ENCODE measurements around the gene RHOH. TPM values are rescaled to one million over a fixed set of nuclear protein-coding genes. Genes with fewer than 3 reads are reported as not detected.

RHOH gene
- total RNA-seq, 1 donor from 2014 or later, result 1.0 TPM

- Histone ChIP-seq H3K4me3 (ENCODE audit: low read length in 3 of 3) (no peak overlapping the region), H3K27ac (ENCODE audit: low read depth, low read length) (no peak overlapping the region)
Measured at GRCh38 chr4:40202474-40202873, 5.6 kb downstream of the RHOH start.

GRCh38 chr4:40204507-40205258, 7.9 kb downstream of the RHOH start:
- Histone ChIP-seq H3K27ac (ENCODE audit: low read depth, low read length) (no peak overlapping the region), H3K27me3 (ENCODE audit: control insufficient read depth in 3 of 3, insufficient read depth in 3 of 3, low read length in 3 of 3) (peaks cover 0 to 3% (median 0%) of the 10 kb centered on the region in 3 donors), H3K4me1 (ENCODE audit: control insufficient read depth in 3 of 3, insufficient read depth in 3 of 3, low read length in 3 of 3) (no peaks in the 10 kb centered on the region), H3K36me3 (ENCODE audit: control insufficient read depth in 3 of 3, insufficient read depth in 3 of 3, low read length in 3 of 3) (no peaks in the 10 kb centered on the region), H3K9ac (ENCODE audit: low read depth in 1 of 3, low read length in 3 of 3) (no peak overlapping the region), H3K9me3 (ENCODE audit: control insufficient read depth in 3 of 3, low read length in 3 of 3) (no peaks in the 10 kb centered on the region), H3K4me3 (ENCODE audit: low read length in 3 of 3) (no peak overlapping the region)

More at GRCh38 chr4:40202474-40202873, 5.6 kb downstream of the RHOH start:
- Histone ChIP-seq H3K4me1 (ENCODE audit: control insufficient read depth in 3 of 3, insufficient read depth in 3 of 3, low read length in 3 of 3) (no peaks in the 10 kb centered on the region), H3K9ac (ENCODE audit: low read depth in 1 of 3, low read length in 3 of 3) (no peak overlapping the region), H3K27me3 (ENCODE audit: control insufficient read depth in 3 of 3, insufficient read depth in 3 of 3, low read length in 3 of 3) (peaks cover 3 to 6% (median 4%) of the 10 kb centered on the region in 3 donors), H3K9me3 (ENCODE audit: control insufficient read depth in 3 of 3, low read length in 3 of 3) (no peaks in the 10 kb centered on the region), H3K36me3 (ENCODE audit: control insufficient read depth in 3 of 3, insufficient read depth in 3 of 3, low read length in 3 of 3) (no peaks in the 10 kb centered on the region)

- H3K9me3 ChIP-seq (ENCODE audit: control insufficient read depth in 3 of 3, low read length in 3 of 3), result no peaks in the 10 kb centered on the region
- H3K27ac ChIP-seq (ENCODE audit: low read depth, low read length), result no peak overlapping the region
- H3K4me1 ChIP-seq (ENCODE audit: control insufficient read depth in 3 of 3, insufficient read depth in 3 of 3, low read length in 3 of 3), result no peaks in the 10 kb centered on the region
- H3K9ac ChIP-seq (ENCODE audit: low read depth in 1 of 3, low read length in 3 of 3), result no peak overlapping the region
- no peaks in the 10 kb centered on the region for H3K36me3 ChIP-seq (ENCODE audit: control insufficient read depth in 3 of 3, insufficient read depth in 3 of 3, low read length in 3 of 3)
- H3K27me3 ChIP-seq (ENCODE audit: control insufficient read depth in 3 of 3, insufficient read depth in 3 of 3, low read length in 3 of 3), result no peaks in the 10 kb centered on the region
- H3K4me3 ChIP-seq (ENCODE audit: low read length in 3 of 3), result no peak overlapping the region
Measured at GRCh38 chr4:40205259-40206198, 8.7 kb downstream of the RHOH start.

GRCh38 chr4:40206426-40206825, 9.6 kb downstream of the RHOH start:
- Histone ChIP-seq H3K9ac (ENCODE audit: low read depth in 1 of 3, low read length in 3 of 3) (no peak overlapping the region), H3K36me3 (ENCODE audit: control insufficient read depth in 3 of 3, insufficient read depth in 3 of 3, low read length in 3 of 3) (no peaks in the 10 kb centered on the region), H3K9me3 (ENCODE audit: control insufficient read depth in 3 of 3, low read length in 3 of 3) (no peaks in the 10 kb centered on the region), H3K27me3 (ENCODE audit: control insufficient read depth in 3 of 3, insufficient read depth in 3 of 3, low read length in 3 of 3) (no peaks in the 10 kb centered on the region), H3K4me3 (ENCODE audit: low read length in 3 of 3) (no peak overlapping the region), H3K4me1 (ENCODE audit: control insufficient read depth in 3 of 3, insufficient read depth in 3 of 3, low read length in 3 of 3) (no peaks in the 10 kb centered on the region), H3K27ac (ENCODE audit: low read depth, low read length) (no peak overlapping the region)

- Histone ChIP-seq H3K9ac (ENCODE audit: low read depth in 1 of 3, low read length in 3 of 3) (no peak overlapping the region), H3K9me3 (ENCODE audit: control insufficient read depth in 3 of 3, low read length in 3 of 3) (no peaks in the 10 kb centered on the region), H3K27me3 (ENCODE audit: control insufficient read depth in 3 of 3, insufficient read depth in 3 of 3, low read length in 3 of 3) (no peaks in the 10 kb centered on the region), H3K27ac (ENCODE audit: low read depth, low read length) (no peak overlapping the region), H3K4me3 (ENCODE audit: low read length in 3 of 3) (no peak overlapping the region), H3K4me1 (ENCODE audit: control insufficient read depth in 3 of 3, insufficient read depth in 3 of 3, low read length in 3 of 3) (no peaks in the 10 kb centered on the region), H3K36me3 (ENCODE audit: control insufficient read depth in 3 of 3, insufficient read depth in 3 of 3, low read length in 3 of 3) (no peaks in the 10 kb centered on the region)
Measured at GRCh38 chr4:40209401-40209800, 12.6 kb downstream of the RHOH start.

- no peaks in the 10 kb centered on the region for H3K9me3 ChIP-seq (ENCODE audit: control insufficient read depth in 3 of 3, low read length in 3 of 3)
- H3K27me3 ChIP-seq (ENCODE audit: control insufficient read depth in 3 of 3, insufficient read depth in 3 of 3, low read length in 3 of 3), result no peaks in the 10 kb centered on the region
- H3K4me1 ChIP-seq (ENCODE audit: control insufficient read depth in 3 of 3, insufficient read depth in 3 of 3, low read length in 3 of 3), result no peaks in the 10 kb centered on the region
- no peak overlapping the region for H3K4me3 ChIP-seq (ENCODE audit: low read length in 3 of 3)
- no peak overlapping the region for H3K27ac ChIP-seq (ENCODE audit: low read depth, low read length)
- H3K9ac ChIP-seq (ENCODE audit: low read depth in 1 of 3, low read length in 3 of 3), result no peak overlapping the region
- H3K36me3 ChIP-seq (ENCODE audit: control insufficient read depth in 3 of 3, insufficient read depth in 3 of 3, low read length in 3 of 3), result no peaks in the 10 kb centered on the region
Measured at GRCh38 chr4:40210776-40211175, 13.9 kb downstream of the RHOH start.

- Histone ChIP-seq H3K36me3 (ENCODE audit: control insufficient read depth in 3 of 3, insufficient read depth in 3 of 3, low read length in 3 of 3) (no peaks in the 10 kb centered on the region), H3K27me3 (ENCODE audit: control insufficient read depth in 3 of 3, insufficient read depth in 3 of 3, low read length in 3 of 3) (no peaks in the 10 kb centered on the region), H3K9me3 (ENCODE audit: control insufficient read depth in 3 of 3, low read length in 3 of 3) (no peaks in the 10 kb centered on the region), H3K27ac (ENCODE audit: low read depth, low read length) (no peak overlapping the region), H3K9ac (ENCODE audit: low read depth in 1 of 3, low read length in 3 of 3) (no peak overlapping the region), H3K4me3 (ENCODE audit: low read length in 3 of 3) (no peak overlapping the region), H3K4me1 (ENCODE audit: control insufficient read depth in 3 of 3, insufficient read depth in 3 of 3, low read length in 3 of 3) (no peaks in the 10 kb centered on the region)
Measured at GRCh38 chr4:40211224-40212185, 14.7 kb downstream of the RHOH start.

- Histone ChIP-seq H3K9me3 (ENCODE audit: control insufficient read depth in 3 of 3, low read length in 3 of 3) (no peaks in the 10 kb centered on the region), H3K36me3 (ENCODE audit: control insufficient read depth in 3 of 3, insufficient read depth in 3 of 3, low read length in 3 of 3) (no peaks in the 10 kb centered on the region), H3K27ac (ENCODE audit: low read depth, low read length) (no peak overlapping the region), H3K4me3 (ENCODE audit: low read length in 3 of 3) (no peak overlapping the region), H3K4me1 (ENCODE audit: control insufficient read depth in 3 of 3, insufficient read depth in 3 of 3, low read length in 3 of 3) (no peaks in the 10 kb centered on the region), H3K9ac (ENCODE audit: low read depth in 1 of 3, low read length in 3 of 3) (no peak overlapping the region), H3K27me3 (ENCODE audit: control insufficient read depth in 3 of 3, insufficient read depth in 3 of 3, low read length in 3 of 3) (no peaks in the 10 kb centered on the region)
Measured at GRCh38 chr4:40212674-40213527, 16.1 kb downstream of the RHOH start.

- no peaks in the 10 kb centered on the region for H3K4me1 ChIP-seq (ENCODE audit: control insufficient read depth in 3 of 3, insufficient read depth in 3 of 3, low read length in 3 of 3)
- H3K36me3 ChIP-seq (ENCODE audit: control insufficient read depth in 3 of 3, insufficient read depth in 3 of 3, low read length in 3 of 3), result no peaks in the 10 kb centered on the region
- H3K9me3 ChIP-seq (ENCODE audit: control insufficient read depth in 3 of 3, low read length in 3 of 3), result no peaks in the 10 kb centered on the region
- H3K4me3 ChIP-seq (ENCODE audit: low read length in 3 of 3), result no peak overlapping the region
- no peak overlapping the region for H3K27ac ChIP-seq (ENCODE audit: low read depth, low read length)
- H3K9ac ChIP-seq (ENCODE audit: low read depth in 1 of 3, low read length in 3 of 3), result no peak overlapping the region
- no peaks in the 10 kb centered on the region for H3K27me3 ChIP-seq (ENCODE audit: control insufficient read depth in 3 of 3, insufficient read depth in 3 of 3, low read length in 3 of 3)
Measured at GRCh38 chr4:40214038-40214437, 17.2 kb downstream of the RHOH start.

Measured in skeletal muscle tissue (tissue), 4 donors.